Testis (tissue), 3 donors: ENCODE measurements around the gene TRIM52. TPM values are rescaled to one million over a fixed set of nuclear protein-coding genes. Genes with fewer than 3 reads are reported as not detected.

Source experiments
- DNase-seq: peaks from one replicate; pipeline ENCODE4 v3.0.0-alpha.2; 2019
- H3K27ac ChIP-seq, 2 donors: fragments of 200-600 bp; sonication (generic); one replicate each; pipeline ENCODE4 v1.5.1; 2019
- H3K27me3 ChIP-seq: fragments of 200-600 bp; sonication (generic); one replicate; pipeline ENCODE4 v1.5.1; 2019
- H3K36me3 ChIP-seq: fragments of 200-600 bp; sonication (generic); one replicate; pipeline ENCODE4 v1.5.1; 2017; ENCODE audit warnings: low read depth; ENCODE audit errors: missing control alignments
- H3K4me1 ChIP-seq: fragments of 200-600 bp; sonication (generic); one replicate; pipeline ENCODE4 v1.5.1; 2019
- H3K4me3 ChIP-seq, 2 donors: fragments of 200-600 bp; sonication (generic); one replicate each; pipeline ENCODE4 v1.5.1; 2017 to 2019
- H3K9me3 ChIP-seq: fragments of 200-600 bp; sonication (generic); one replicate; pipeline ENCODE4 v1.5.1; 2017
- POLR2A ChIP-seq: fragments of 450-650 bp; IDR thresholded peaks from one replicate; pipeline ENCODE4 v1.6.1; 2017; ENCODE audit warnings: antibody characterized with exemption, mild to moderate bottlenecking, moderate library complexity
- WGBS, 2 donors: methylation state at CpG; one replicate each; pipeline ENCODE4 v1.1.5; 2018; 5-methylcytosine and 5-hydroxymethylcytosine counted together
- intact Hi-C: fragments of 100-400 bp; cut with DNase I; formaldehyde crosslinking; loops from one replicate; pipeline ENCODE4 v1.15.1; 2023; ENCODE audit warnings: low total_unique reads
- polyA plus RNA-seq: library from polyadenylated mRNA; stranded (reverse); fragments of 350-450 nt; fragmentation: Illumina TruSeq; extraction: RNeasy Lipid Tissue Mini Kit (QIAGEN cat#74804); gene quantifications from one replicate; pipeline ENCODE4 v1.2.3, GENCODE V29; 2014; ENCODE audit warnings: low read depth, low replicate concordance; ENCODE audit not compliant: insufficient read depth
- total RNA-seq, 2 donors: library from RNA; depleted of rRNA; stranded (reverse); fragments of >200 nt; gene quantifications; one replicate each; pipeline ENCODE4 v1.2.3, GENCODE V29; 2016
- TF ChIP-seq, protein P1 (sequence below), 3 experiments: fragments of 450-650 bp in 2 of 3; fragments of 200-600 bp in 1 of 3; sonication (generic) in 1 of 3; IDR thresholded peaks; one replicate each; pipeline ENCODE4 v1.5.1; 2016 to 2019; ENCODE audit warnings: antibody characterized with exemption in 3 of 3, mild to moderate bottlenecking in 2 of 3, moderate library complexity in 1 of 3

TRIM52 gene
- total and polyA plus RNA-seq, 3 donors from 2014 or later: 19.3 to 32.8 (median 28.4) TPM

DNA sequence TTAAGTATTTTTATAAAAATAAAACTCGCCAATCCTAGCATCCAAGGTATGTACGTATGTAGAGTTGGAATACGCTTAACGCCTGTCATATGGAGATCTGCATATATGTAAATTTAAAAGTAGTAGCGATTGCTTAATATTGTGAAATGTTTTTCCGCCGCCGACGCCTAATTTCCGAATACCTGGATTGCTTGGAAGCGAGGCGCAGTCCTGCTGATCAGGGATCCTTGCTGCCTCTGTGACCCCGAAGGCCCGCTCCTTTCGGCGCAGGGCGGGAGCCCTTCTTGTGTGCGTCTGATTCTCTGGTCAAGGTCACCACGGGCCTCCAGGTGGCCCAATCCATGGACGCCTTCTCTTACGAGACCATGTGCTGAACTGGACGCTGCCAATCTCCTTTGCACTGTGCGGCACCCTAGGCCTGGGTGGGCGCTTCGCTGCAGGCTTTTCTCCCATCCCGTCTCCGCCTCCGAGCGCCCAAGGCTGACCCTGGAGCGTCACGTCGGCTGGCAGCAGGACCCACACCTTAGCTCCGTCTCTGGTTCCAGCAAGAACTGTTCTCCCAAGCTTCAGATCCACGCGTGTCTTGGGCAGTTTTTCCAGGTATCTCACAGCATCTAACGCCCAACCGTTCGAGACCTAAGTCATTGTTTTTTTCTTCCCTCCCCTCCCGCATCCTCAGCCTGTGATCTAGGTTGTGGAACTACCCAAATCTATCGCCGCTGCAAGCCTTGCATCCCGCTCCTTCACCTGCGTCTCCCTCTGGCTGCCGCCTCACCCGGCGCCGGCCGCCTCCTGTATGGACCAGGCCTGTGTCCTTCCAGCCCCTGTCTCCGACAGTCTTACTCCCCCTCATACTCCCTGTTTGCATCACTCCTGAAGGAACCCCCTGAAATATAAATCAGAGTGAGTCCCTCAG lies 41.4 kb downstream of the TRIM52 start:
- WGBS, 2 donors: 49 to 61% methylated on average over 49 of the region's 49 CpGs
- no peak for DNase-seq
- no peak overlapping the region for H3K27ac ChIP-seq
- intact Hi-C loops: no loop called here
- H3K4me3 ChIP-seq: no peak overlapping the region
- no peaks in the 10 kb centered on the region for H3K27me3 ChIP-seq
- no peaks in the 10 kb centered on the region for H3K4me1 ChIP-seq
- no peak for TF ChIP-seq POLR2A
- TF ChIP-seq, protein P1, sequence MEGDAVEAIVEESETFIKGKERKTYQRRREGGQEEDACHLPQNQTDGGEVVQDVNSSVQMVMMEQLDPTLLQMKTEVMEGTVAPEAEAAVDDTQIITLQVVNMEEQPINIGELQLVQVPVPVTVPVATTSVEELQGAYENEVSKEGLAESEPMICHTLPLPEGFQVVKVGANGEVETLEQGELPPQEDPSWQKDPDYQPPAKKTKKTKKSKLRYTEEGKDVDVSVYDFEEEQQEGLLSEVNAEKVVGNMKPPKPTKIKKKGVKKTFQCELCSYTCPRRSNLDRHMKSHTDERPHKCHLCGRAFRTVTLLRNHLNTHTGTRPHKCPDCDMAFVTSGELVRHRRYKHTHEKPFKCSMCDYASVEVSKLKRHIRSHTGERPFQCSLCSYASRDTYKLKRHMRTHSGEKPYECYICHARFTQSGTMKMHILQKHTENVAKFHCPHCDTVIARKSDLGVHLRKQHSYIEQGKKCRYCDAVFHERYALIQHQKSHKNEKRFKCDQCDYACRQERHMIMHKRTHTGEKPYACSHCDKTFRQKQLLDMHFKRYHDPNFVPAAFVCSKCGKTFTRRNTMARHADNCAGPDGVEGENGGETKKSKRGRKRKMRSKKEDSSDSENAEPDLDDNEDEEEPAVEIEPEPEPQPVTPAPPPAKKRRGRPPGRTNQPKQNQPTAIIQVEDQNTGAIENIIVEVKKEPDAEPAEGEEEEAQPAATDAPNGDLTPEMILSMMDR (IDR thresholded peaks at IDR 0.05): no peak
- H3K36me3 ChIP-seq: no peaks in the 10 kb centered on the region
- no peaks in the 10 kb centered on the region for H3K9me3 ChIP-seq

DNA sequence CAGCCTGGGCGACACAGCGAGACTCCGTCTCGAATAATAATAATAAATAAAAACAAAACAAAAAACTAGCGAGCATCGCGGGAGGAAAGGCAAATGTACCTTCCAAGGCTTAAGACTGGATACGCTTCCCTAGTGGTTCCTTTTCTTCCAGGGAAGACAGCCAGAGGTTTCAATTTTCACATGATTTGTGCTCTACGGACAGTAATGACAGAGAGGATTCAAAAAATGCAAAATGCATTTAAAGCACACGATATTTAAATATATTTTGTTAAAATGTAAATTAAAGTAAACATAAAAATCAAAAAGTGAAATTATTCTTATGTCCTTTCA lies 42.2 kb downstream of the TRIM52 start:
- intact Hi-C loops: no loop called here

DNA sequence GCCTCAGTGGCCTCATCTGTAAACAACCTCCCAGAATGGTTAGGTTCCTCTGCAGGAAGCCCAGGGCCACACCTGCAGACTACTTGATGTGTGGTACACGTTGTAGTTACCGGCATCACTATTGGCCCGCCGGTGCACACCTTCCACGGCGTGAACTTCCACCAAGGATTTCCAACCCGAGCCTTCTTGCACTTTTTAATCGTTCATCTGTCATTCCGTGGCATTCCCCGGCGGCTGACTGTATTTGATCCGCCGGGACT lies 43.2 kb downstream of the TRIM52 start:
- Histone ChIP-seq H3K27ac (peak overlapping the region; percentile 15 to 46), H3K27me3 (no peaks in the 10 kb centered on the region), H3K36me3 (no peaks in the 10 kb centered on the region), H3K4me3 (peak overlapping the region; percentile 43 to 49), H3K9me3 (no peaks in the 10 kb centered on the region), H3K4me1 (no peaks in the 10 kb centered on the region)
- TF ChIP-seq POLR2A: no peak
- TF ChIP-seq, protein P1 (IDR thresholded peaks at IDR 0.05): no peak
- DNase-seq: no peak
- intact Hi-C loops: no loop called here
- 5 to 8% methylated on average over 13 of the region's 13 CpGs for WGBS, 2 donors

More for the DNA sequence above, 42.2 kb downstream of the TRIM52 start:
- H3K4me3 ChIP-seq: peak overlapping the region; percentile 33 to 43
- H3K27ac ChIP-seq: no peak overlapping the region
- no peaks in the 10 kb centered on the region for H3K4me1 ChIP-seq
- TF ChIP-seq, protein P1 (IDR thresholded peaks at IDR 0.05): no peak
- no peak for TF ChIP-seq POLR2A
- WGBS, 2 donors: 19 to 27% methylated on average over 10 of the region's 10 CpGs
- H3K36me3 ChIP-seq: no peaks in the 10 kb centered on the region
- no peaks in the 10 kb centered on the region for H3K27me3 ChIP-seq
- no peaks in the 10 kb centered on the region for H3K9me3 ChIP-seq
- no peak for DNase-seq

DNA sequence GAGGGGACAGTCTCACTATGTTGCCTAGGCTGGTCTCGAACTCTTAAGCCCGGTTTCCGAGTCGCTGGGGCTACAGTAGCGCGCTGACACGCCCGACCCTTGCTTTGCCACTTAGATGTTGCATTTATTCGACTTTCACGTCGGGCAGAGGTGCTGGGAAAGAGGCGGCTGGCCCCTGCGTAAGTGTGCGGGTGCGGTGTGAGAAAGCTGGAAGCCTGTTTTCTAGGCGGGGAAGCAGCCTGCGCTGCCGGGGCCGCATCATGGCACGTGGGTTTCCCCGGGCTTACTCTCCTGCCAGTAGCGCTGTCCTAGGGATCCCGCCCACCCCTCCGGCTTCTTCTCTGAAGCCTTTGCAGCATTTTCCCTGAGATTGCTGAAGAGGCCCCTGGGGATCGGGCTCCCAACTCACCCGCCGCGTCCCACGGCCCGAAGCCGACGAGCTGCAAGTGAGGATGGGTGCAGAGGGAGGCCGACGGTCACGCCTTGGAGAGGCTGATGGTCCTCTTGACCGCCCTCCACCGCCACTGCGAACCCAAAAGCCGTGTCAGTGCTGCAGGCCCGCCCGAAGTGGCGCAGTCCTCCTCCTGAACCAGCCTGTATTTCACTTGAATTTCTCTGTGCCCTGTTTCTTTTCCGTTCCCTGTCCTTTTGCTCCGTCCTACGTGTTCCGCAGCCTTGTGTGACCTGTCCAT lies 43.7 kb downstream of the TRIM52 start:
- Histone ChIP-seq H3K36me3 (no peaks in the 10 kb centered on the region), H3K27me3 (no peaks in the 10 kb centered on the region), H3K4me1 (no peaks in the 10 kb centered on the region), H3K27ac (peak overlapping the region; percentile 14 to 15), H3K9me3 (no peaks in the 10 kb centered on the region), H3K4me3 (peak overlapping the region; percentile 43 to 49)
- TF ChIP-seq, protein P1 (IDR thresholded peaks at IDR 0.05): no peak
- no peak for TF ChIP-seq POLR2A
- 0 to 2% methylated on average over 26 to 46 of the region's 46 CpGs for WGBS, 2 donors
- intact Hi-C loops: no loop called here
- DNase-seq: peak; percentile 52
